Endothelial cell of umbilical vein (primary cell): ENCODE results near the gene ZNF615. TPM values are rescaled to one million over a fixed set of nuclear protein-coding genes. Genes with fewer than 3 reads are reported as not detected.

Source experiments
- BruUV-seq: library from RNA; stranded (reverse); fragments of 400-500 nt; replicated peaks from 2 replicates; lab custom pipeline; 2021; lab: Mats Ljungman, UMichigan
- CTCF ChIA-PET: fragments of 300-600, 350-600 bp; sonication (Branson Sonifier 250); formaldehyde crosslinking; loops from one replicate; lab custom pipeline; 2021; ENCODE audit warnings: antibody characterized with exemption, inconsistent platforms; lab: Charles Lee
- POLR2A ChIA-PET: fragments of 300-600, 350-600 bp; sonication (Branson Sonifier 250); formaldehyde crosslinking; loops from one replicate; lab custom pipeline; 2021; ENCODE audit warnings: antibody characterized with exemption, inconsistent platforms; lab: Charles Lee
- DNase-seq: peaks from one replicate; pipeline ENCODE4 v3.0.0-alpha.2; 2011; ENCODE audit warnings: low read depth, low spot score
- FAIRE-seq: peaks from 2 replicates; lab custom pipeline; 2011; peaks lifted over from hg19 to GRCh38; lab: Jason Lieb, UNC
- H2AFZ ChIP-seq: 2 replicates; pipeline ENCODE4 v1.6.0; 2012; ENCODE audit warnings: low read depth, low read length, control low read depth, inconsistent platforms
- H3K27ac ChIP-seq: 2 replicates; pipeline ENCODE4 v1.5.1; 2011; ENCODE audit warnings: low read depth, mild to moderate bottlenecking, control low read depth, low read length, moderate library complexity; ENCODE audit not compliant: insufficient read depth
- H3K27me3 ChIP-seq, 2 experiments: 2 replicates each; pipeline versions ENCODE4 v1.6.0 to v1.6.1; 2011; ENCODE audit warnings: low read length in 2 of 2, mixed read lengths in 1 of 2; ENCODE audit not compliant: control insufficient read depth in 2 of 2, insufficient read depth in 2 of 2
- H3K36me3 ChIP-seq, 2 experiments: 2 replicates in 1 of 2; 3 replicates in 1 of 2; pipeline ENCODE4 v1.5.1; 2011; ENCODE audit warnings: low read length in 2 of 2, mild to moderate bottlenecking in 1 of 2, moderate library complexity in 1 of 2; ENCODE audit not compliant: control insufficient read depth in 2 of 2, insufficient read depth in 2 of 2; ENCODE audit errors: extremely low read depth in 1 of 2
- H3K4me1 ChIP-seq: 3 replicates; pipeline ENCODE4 v1.5.1; 2011; ENCODE audit warnings: mild to moderate bottlenecking, low read length; ENCODE audit not compliant: control insufficient read depth, insufficient read depth; ENCODE audit errors: extremely low read depth
- H3K4me2 ChIP-seq: 2 replicates; pipeline ENCODE4 v1.6.1; 2011; ENCODE audit warnings: low read length, control low read depth, mixed read lengths; ENCODE audit not compliant: insufficient read depth
- H3K4me3 ChIP-seq, 3 experiments: fragments of 200-600 bp in 1 of 3; sonication (generic), shearing (Covaris generic) in 1 of 3; replicated peaks in 1 of 3; 2 replicates each; pipeline ENCODE4 v1.5.1; 2011 to 2016; ENCODE audit warnings: control low read depth in 3 of 3, low read length in 3 of 3, mild to moderate bottlenecking in 2 of 3, inconsistent platforms in 1 of 3, low read depth in 1 of 3, moderate library complexity in 1 of 3; ENCODE audit not compliant: insufficient read depth in 1 of 3
- H3K79me2 ChIP-seq: 2 replicates; pipeline ENCODE4 v1.6.0; 2012; ENCODE audit warnings: low read length, inconsistent platforms; ENCODE audit not compliant: control insufficient read depth, insufficient read depth
- H3K9ac ChIP-seq: replicated peaks from 2 replicates; pipeline ENCODE3; 2011; ENCODE audit warnings: low read length, control low read depth; ENCODE audit not compliant: insufficient read depth; ENCODE audit errors: extremely low read depth
- H3K9me1 ChIP-seq: replicated peaks from 3 replicates; pipeline ENCODE4 v1.6.0; 2011; ENCODE audit warnings: mild to moderate bottlenecking, low read length; ENCODE audit not compliant: control insufficient read depth, insufficient read depth; ENCODE audit errors: extremely low read depth
- H3K9me3 ChIP-seq: replicated peaks from 2 replicates; pipeline ENCODE4 v1.5.1; 2012; ENCODE audit warnings: low read length, inconsistent platforms; ENCODE audit not compliant: control insufficient read depth, insufficient read depth
- H4K20me1 ChIP-seq: replicated peaks from 2 replicates; pipeline ENCODE3; 2011; ENCODE audit warnings: mild to moderate bottlenecking, low read length; ENCODE audit not compliant: control insufficient read depth, insufficient read depth; ENCODE audit errors: extremely low read depth
- EZH2 ChIP-seq: IDR thresholded peaks from 2 replicates; pipeline ENCODE4 v1.6.1; 2012; ENCODE audit warnings: borderline replicate concordance, low read depth, mild to moderate bottlenecking, moderate library complexity, low read length, inconsistent platforms; ENCODE audit not compliant: severe bottlenecking
- FOS ChIP-seq: IDR thresholded peaks from 2 replicates; pipeline ENCODE4 v1.6.1; 2011; ENCODE audit warnings: mild to moderate bottlenecking, low read length, moderate library complexity, borderline replicate concordance; ENCODE audit not compliant: insufficient read depth
- GATA2 ChIP-seq: IDR thresholded peaks from 2 replicates; pipeline ENCODE4 v1.7.0; 2011; ENCODE audit warnings: low read depth, mild to moderate bottlenecking, moderate library complexity, mixed read lengths, low read length; ENCODE audit not compliant: insufficient read length, insufficient read depth
- JUN ChIP-seq: IDR thresholded peaks from 2 replicates; pipeline ENCODE4 v1.6.1; 2011; ENCODE audit warnings: borderline replicate concordance, low read depth; ENCODE audit not compliant: insufficient read length, insufficient read depth
- MYC ChIP-seq: IDR thresholded peaks from one replicate; pipeline ENCODE4 v1.6.1; 2011; ENCODE audit warnings: mild to moderate bottlenecking, low read depth, low read length
- POLR2A ChIP-seq: IDR thresholded peaks from 2 replicates; pipeline ENCODE4 v1.6.1; 2012; ENCODE audit warnings: low read depth, mild to moderate bottlenecking, control low read depth, low read length
- POLR2AphosphoS5 ChIP-seq: IDR thresholded peaks from 2 replicates; pipeline ENCODE4 v1.6.1; 2012; ENCODE audit warnings: low read depth, mild to moderate bottlenecking, control low read depth, low read length, moderate library complexity; ENCODE audit not compliant: insufficient read depth
- dilution Hi-C: fragments of 300-500 bp; cut with MboI; formaldehyde crosslinking; loops from one replicate; pipeline ENCODE4 v1.15.0; 2019; ENCODE audit warnings: low sequenced_read_pairs; ENCODE audit not compliant: extremely low pct_ligation_motif_present
- intact Hi-C: fragments of 100-400 bp; cut with micrococcal nuclease; formaldehyde crosslinking; loops from one replicate; pipeline ENCODE4 v1.10.0; 2022
- polyA plus RNA-seq, 4 experiments: library from polyadenylated mRNA; depleted of rRNA in 3 of 4; stranded (reverse) in 3 of 4; unstranded in 1 of 4; fragments of >200 nt; gene quantifications; 2 replicates each; pipeline versions ENCODE4 v1.2.1 to v1.2.3, GENCODE V29; 2011 to 2012; ENCODE audit warnings: missing spikeins in 1 of 4
- total RNA-seq: library from RNA; stranded (reverse); gene quantifications from 2 replicates; pipeline ENCODE4 v1.2.3, GENCODE V29; 2021
- TF ChIP-seq, protein P1 (sequence below), 2 donors: IDR thresholded peaks; 1 replicate in 1 of 2; 2 replicates in 1 of 2; pipeline ENCODE4 v1.5.1; 2011; ENCODE audit warnings: low read length in 2 of 2, mild to moderate bottlenecking in 2 of 2, moderate library complexity in 2 of 2, control low read depth in 1 of 2, inconsistent platforms in 1 of 2, low read depth in 1 of 2; ENCODE audit not compliant: insufficient read depth in 1 of 2; ENCODE audit errors: extremely low read depth in 1 of 2
- TF ChIP-seq, protein P2 (sequence below): IDR thresholded peaks from 2 replicates; pipeline ENCODE4 v1.6.1; 2011; ENCODE audit not compliant: insufficient read depth, insufficient read length

Gene ZNF615
- total and polyA plus RNA-seq, 2 donors (not counting 3 experiments of a cell fraction or from before 2014, with no cell fraction given): 1.4 to 4.5 TPM

DNA sequence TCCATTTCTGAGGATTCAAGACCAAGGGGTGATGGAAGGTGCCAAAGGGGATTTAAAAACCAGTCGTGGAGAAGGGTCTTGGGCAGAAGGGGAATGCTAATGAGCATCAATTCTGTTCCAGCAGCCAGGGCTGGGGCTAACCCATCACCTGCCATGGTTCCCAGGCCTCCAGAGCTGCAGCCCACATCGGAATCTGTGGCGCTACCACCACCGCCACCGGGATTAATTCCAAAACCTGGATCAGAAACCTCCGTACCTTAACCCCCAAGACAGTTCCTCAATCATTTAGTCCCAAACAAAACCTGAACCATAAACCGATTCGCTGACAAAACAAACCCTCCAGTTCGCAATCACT is 583 bp downstream of the ZNF615 start:
- no peak for DNase-seq
- Histone ChIP-seq H2AFZ (peak overlapping the region; percentile 94), H3K4me1 (peaks cover 7% of the 10 kb centered on the region), H3K9me1 (no peaks in the 10 kb centered on the region), H3K4me3 (peak overlapping the region; percentile 57 to 76 (median 69)), H4K20me1 (no peaks in the 10 kb centered on the region), H3K79me2 (no peaks in the 10 kb centered on the region), H3K9ac (peak overlapping the region; percentile 94), H3K4me2 (peak overlapping the region; percentile 57), H3K9me3 (no peaks in the 10 kb centered on the region), H3K27me3 (no peaks in the 10 kb centered on the region), H3K27ac (no peak overlapping the region), H3K36me3 (no peaks in the 10 kb centered on the region)
- ChIA-PET CTCF (interaction anchor here (1.4 kb wide), 1 partner anchor 230 kb away, joined by 3 read pairs; no protein-coding TSS in a partner anchor), POLR2A (interaction anchor here (1.5 kb wide), 1 partner anchor 21 kb away, joined by 4 read pairs; the partner anchor contains the start of gene ZNF614)
- TF ChIP-seq EZH2 (no peak), MYC (no peak), GATA2 (no peak), POLR2A (no peak), FOS (no peak), POLR2AphosphoS5 (no peak), JUN (no peak)
- TF ChIP-seq, protein P1, sequence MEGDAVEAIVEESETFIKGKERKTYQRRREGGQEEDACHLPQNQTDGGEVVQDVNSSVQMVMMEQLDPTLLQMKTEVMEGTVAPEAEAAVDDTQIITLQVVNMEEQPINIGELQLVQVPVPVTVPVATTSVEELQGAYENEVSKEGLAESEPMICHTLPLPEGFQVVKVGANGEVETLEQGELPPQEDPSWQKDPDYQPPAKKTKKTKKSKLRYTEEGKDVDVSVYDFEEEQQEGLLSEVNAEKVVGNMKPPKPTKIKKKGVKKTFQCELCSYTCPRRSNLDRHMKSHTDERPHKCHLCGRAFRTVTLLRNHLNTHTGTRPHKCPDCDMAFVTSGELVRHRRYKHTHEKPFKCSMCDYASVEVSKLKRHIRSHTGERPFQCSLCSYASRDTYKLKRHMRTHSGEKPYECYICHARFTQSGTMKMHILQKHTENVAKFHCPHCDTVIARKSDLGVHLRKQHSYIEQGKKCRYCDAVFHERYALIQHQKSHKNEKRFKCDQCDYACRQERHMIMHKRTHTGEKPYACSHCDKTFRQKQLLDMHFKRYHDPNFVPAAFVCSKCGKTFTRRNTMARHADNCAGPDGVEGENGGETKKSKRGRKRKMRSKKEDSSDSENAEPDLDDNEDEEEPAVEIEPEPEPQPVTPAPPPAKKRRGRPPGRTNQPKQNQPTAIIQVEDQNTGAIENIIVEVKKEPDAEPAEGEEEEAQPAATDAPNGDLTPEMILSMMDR (IDR thresholded peaks at IDR 0.05; ENCODE audit: extremely low read depth in 1 of 2, insufficient read depth in 1 of 2, low read depth in 1 of 2, low read length in 2 of 2): no peak
- TF ChIP-seq, protein P2, sequence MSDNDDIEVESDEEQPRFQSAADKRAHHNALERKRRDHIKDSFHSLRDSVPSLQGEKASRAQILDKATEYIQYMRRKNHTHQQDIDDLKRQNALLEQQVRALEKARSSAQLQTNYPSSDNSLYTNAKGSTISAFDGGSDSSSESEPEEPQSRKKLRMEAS: no peak
- FAIRE-seq: peak; percentile 37
- dilution Hi-C loops: no loop called here
- intact Hi-C loops: no loop called here
- TSS peak; percentile 17 for BruUV-seq
